Measurements from ENCODE around the gene NTRK3.

Gene NTRK3

DNA sequence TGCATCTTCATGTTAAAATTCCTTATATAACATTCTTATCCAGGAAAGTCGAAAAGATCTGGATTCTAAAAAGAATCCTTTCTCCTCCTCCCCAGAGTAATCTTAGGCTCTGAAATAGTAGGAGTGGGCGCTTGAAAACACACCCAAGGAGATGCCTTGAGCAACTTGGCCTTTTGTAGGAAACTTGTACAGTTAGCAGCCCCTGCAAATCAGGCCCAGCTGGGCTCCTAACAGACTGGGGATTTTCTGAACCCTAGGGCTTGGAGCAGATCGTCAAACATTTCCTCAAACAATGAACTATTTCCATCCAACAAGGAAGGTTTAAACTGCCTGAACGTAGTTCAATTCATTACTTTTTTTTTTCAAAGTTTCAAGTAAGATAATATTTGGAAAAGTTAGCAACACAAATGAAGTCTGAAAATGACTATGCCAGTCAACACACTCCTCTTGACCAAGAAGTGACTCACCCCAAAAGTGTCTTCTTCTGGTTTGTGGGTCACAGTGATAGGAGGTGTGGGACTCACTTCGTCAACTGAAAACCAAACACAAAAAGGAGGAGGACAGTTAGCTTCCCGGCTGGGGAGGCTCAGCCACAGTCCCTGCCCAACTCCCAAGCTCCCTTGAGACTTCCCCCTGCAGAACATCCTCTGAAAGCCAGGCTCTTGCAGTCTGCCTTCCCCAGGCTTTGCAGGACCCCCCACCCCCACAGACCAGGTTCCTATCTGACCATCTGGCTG, 129.7 kb downstream of the NTRK3 start:
- H3K4me3 ChIP-seq (ENCODE audit: control insufficient read depth, low read depth, low read length): no peak overlapping the region
- no peak for DNase-seq (ENCODE audit: low read depth)
- TF ChIP-seq, protein P1, sequence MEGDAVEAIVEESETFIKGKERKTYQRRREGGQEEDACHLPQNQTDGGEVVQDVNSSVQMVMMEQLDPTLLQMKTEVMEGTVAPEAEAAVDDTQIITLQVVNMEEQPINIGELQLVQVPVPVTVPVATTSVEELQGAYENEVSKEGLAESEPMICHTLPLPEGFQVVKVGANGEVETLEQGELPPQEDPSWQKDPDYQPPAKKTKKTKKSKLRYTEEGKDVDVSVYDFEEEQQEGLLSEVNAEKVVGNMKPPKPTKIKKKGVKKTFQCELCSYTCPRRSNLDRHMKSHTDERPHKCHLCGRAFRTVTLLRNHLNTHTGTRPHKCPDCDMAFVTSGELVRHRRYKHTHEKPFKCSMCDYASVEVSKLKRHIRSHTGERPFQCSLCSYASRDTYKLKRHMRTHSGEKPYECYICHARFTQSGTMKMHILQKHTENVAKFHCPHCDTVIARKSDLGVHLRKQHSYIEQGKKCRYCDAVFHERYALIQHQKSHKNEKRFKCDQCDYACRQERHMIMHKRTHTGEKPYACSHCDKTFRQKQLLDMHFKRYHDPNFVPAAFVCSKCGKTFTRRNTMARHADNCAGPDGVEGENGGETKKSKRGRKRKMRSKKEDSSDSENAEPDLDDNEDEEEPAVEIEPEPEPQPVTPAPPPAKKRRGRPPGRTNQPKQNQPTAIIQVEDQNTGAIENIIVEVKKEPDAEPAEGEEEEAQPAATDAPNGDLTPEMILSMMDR (conservative IDR thresholded peaks at IDR 0.05; ENCODE audit: control insufficient read depth, insufficient read depth, low read depth, low read length): no peak

DNA sequence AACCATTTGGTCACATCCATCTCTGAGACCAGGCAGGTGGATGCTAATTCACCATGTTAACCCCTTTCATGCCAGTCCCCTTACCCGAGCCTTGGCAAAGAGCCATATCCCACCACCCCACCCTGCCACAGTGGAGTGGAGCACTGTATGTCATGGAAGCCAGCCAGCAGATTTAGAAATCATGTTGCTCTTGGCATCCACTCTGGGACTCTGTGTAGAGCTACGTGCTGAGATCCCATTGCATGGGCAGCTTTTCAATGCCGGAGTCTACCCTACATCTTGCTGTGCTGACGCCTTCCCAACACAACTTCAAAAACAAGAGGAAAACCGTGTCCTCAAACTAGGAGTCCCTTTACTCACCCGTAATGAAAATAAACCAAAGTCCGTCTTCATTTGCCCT, 131.0 kb downstream of the NTRK3 start:
- no peak overlapping the region for H3K4me3 ChIP-seq (ENCODE audit: control insufficient read depth, low read depth, low read length)
- TF ChIP-seq, protein P1 (conservative IDR thresholded peaks at IDR 0.05; ENCODE audit: control insufficient read depth, insufficient read depth, low read depth, low read length): no peak
- DNase-seq (ENCODE audit: low read depth): no peak

DNA sequence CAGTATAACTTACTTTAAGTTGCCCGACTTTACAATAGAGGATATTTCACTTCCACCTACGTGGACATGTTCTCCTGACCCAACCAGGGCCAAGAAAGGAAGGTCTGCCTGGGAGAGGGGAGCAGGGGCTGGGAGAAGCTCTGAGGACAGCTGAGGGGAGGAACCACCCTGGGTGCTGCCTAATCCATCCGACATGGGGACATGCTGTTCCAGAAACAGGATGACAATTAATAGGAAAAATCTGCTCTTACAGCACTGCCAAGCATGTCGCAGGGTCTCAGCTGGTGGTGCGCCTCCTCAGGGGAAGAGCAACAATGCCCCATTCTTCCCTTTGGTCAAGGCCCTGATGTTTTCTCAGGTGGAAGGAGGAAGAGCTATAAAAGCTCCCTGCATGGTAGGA, 132.3 kb downstream of the NTRK3 start:
- TF ChIP-seq, protein P1 (conservative IDR thresholded peaks at IDR 0.05; ENCODE audit: control insufficient read depth, insufficient read depth, low read depth, low read length): no peak

DNA sequence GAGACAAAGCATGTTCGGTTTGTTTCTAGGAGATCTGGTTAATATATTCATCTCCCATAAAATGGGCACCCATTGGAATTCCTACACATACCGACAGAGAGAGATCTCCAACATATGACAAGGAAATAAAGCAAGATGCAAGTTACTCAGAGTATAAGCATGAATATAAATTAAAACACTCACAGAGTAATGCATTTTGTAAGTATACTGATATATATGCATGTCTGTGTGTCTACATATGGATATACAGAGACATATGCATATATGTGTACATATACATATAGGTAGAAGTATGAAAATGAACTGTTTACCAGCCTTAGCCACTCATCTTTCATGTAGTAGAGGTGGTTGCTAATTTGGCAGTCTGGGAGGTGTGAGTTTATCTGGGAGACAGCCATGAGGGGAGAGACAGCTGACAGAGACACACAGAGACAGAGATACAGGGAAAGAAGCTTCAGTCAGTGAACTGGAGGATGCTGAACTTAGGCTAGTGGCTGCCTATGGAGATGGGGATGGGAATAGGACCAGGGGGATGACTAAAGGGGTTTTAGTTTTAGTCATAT, 134.5 kb downstream of the NTRK3 start:
- no peak overlapping the region for H3K4me3 ChIP-seq (ENCODE audit: control insufficient read depth, low read depth, low read length)
- no peak for DNase-seq (ENCODE audit: low read depth)
- TF ChIP-seq, protein P1 (conservative IDR thresholded peaks at IDR 0.05; ENCODE audit: control insufficient read depth, insufficient read depth, low read depth, low read length): no peak

More for the DNA sequence above, 132.3 kb downstream of the NTRK3 start:
- DNase-seq (ENCODE audit: low read depth): no peak
- no peak overlapping the region for H3K4me3 ChIP-seq (ENCODE audit: control insufficient read depth, low read depth, low read length)

DNA sequence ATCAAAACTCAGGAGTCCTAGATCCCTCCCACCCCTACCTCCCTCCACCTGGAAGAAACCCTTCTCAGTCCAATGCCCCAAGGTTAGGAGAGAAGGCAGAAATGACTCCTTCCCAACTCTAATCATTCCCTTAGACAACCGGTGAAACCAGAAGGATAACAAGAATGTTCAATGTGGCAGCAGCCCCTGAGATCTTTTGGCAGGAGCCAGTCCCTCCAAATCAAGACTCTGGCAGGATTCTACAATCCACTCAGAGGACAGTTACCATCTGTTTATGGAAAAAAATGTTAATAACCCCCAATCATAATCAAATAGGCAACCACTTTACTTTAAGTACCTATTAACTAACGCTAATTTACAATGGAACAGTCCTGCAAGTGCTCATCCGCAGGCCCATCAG, 136.5 kb downstream of the NTRK3 start:
- no peak overlapping the region for H3K4me3 ChIP-seq (ENCODE audit: control insufficient read depth, low read depth, low read length)
- no peak for DNase-seq (ENCODE audit: low read depth)
- TF ChIP-seq, protein P1 (conservative IDR thresholded peaks at IDR 0.05; ENCODE audit: control insufficient read depth, insufficient read depth, low read depth, low read length): no peak

DNA sequence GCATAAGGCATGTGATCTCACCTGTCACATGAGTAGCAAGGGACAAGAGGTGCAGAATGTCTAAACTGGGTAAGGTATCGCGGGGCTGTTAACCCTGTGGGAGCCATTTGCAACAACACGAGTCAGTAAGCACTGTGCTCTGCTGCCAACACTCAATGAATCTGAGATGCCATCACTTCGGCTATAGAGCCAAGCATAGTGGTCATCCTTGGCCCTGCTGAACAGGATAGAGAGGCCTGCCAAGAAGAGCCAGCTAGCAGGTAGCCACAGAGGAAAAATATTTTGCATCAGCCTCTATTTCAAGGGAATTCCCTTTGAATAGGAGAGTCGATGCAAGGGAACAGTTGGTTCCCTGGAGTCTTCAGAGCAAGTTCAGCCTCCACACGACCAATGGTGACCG, 137.8 kb downstream of the NTRK3 start:
- TF ChIP-seq, protein P1 (conservative IDR thresholded peaks at IDR 0.05; ENCODE audit: control insufficient read depth, insufficient read depth, low read depth, low read length): no peak

More for the DNA sequence above, 137.8 kb downstream of the NTRK3 start:
- no peak for DNase-seq (ENCODE audit: low read depth)
- no peak overlapping the region for H3K4me3 ChIP-seq (ENCODE audit: control insufficient read depth, low read depth, low read length)

All from fibroblast of mammary gland (primary cell).